Rectal smooth muscle tissue (tissue), 1 donor: Measurements from ENCODE around the gene CKS2.
"Not testable (repeated sequence)": the region's sequence is repeated elsewhere in the genome, so short reads cannot be mapped to it uniquely, and the experiment has no call there.

Source experiments
- H3K27ac ChIP-seq: one replicate; pipeline ENCODE4 v1.7.0; 2013; ENCODE audit warnings: low read depth, low read length, inconsistent platforms
- H3K27me3 ChIP-seq: one replicate; pipeline ENCODE4 v1.7.0; 2013; ENCODE audit warnings: low read length; ENCODE audit not compliant: control insufficient read depth, insufficient read depth
- H3K36me3 ChIP-seq: one replicate; pipeline ENCODE4 v1.7.0; 2013; ENCODE audit warnings: low read length; ENCODE audit not compliant: control insufficient read depth, insufficient read depth
- H3K4me1 ChIP-seq: one replicate; pipeline ENCODE4 v1.7.0; 2013; ENCODE audit warnings: low read length; ENCODE audit not compliant: control insufficient read depth, insufficient read depth
- H3K4me3 ChIP-seq: one replicate; pipeline ENCODE4 v1.7.0; 2013; ENCODE audit warnings: low read length
- H3K9ac ChIP-seq: one replicate; pipeline ENCODE4 v1.7.0; 2013; ENCODE audit warnings: low read length

The CKS2 gene

DNA sequence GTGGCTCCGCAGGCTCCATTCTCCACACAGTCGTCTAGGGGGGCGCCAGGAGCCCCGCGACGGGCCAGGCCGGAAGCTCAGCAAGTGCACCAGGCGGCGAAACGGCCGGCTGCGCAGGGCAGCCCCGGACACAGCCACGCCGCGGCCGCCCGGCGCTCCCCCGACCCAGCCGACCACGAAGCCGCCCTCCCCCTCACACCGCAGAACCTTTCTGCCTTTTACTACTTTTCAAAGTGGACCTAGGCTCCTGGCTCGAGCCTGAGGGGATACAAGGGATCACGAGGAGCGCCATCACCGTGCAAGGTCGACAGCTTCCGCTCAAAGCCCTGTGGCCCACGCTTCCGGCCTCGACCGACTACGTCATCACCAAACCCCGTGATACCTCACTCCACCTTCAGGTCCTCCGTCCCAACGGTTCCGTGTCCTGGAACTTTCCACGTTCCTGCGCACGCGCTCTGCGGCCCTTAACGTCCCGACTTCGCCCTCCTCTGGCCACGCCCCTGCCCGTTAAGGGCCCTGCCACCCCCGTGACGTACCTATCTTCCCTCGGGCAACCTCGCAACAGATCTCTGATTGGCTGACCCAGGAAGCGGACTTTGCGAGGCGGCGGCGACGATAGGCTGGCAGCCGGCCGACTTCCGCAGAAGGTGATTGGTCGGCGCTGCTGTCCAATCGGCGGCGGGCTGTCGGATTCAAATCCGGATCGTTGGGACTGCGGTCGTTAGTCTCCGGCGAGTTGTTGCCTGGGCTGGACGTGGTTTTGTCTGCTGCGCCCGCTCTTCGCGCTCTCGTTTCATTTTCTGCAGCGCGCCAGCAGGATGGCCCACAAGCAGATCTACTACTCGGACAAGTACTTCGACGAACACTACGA lies at the start of gene CKS2:
TSS of gene CKS2 (plus strand) at position 721 of the 871 bp plus-strand sequence. CDS start at position 819, 98 bp downstream.
- H3K4me1 ChIP-seq: peaks cover 12% of the 10 kb centered on the region
- H3K27ac ChIP-seq: peak within 1 kb of the TSS; percentile 99
- peak within 1 kb of the TSS; percentile 84 for H3K4me3 ChIP-seq
- peak within 1 kb of the TSS; percentile 82 for H3K9ac ChIP-seq
- no peaks in the 10 kb centered on the region for H3K27me3 ChIP-seq
- no peaks in the 10 kb centered on the region for H3K36me3 ChIP-seq

GRCh38 chr9:89273528-89274279 lies 37.3 kb upstream of the CKS2 start:
- Histone ChIP-seq H3K4me3 (no peak overlapping the region), H3K27me3 (no peaks in the 10 kb centered on the region), H3K36me3 (no peaks in the 10 kb centered on the region), H3K9ac (no peak overlapping the region), H3K27ac (no peak overlapping the region), H3K4me1 (no peaks in the 10 kb centered on the region)

DNA sequence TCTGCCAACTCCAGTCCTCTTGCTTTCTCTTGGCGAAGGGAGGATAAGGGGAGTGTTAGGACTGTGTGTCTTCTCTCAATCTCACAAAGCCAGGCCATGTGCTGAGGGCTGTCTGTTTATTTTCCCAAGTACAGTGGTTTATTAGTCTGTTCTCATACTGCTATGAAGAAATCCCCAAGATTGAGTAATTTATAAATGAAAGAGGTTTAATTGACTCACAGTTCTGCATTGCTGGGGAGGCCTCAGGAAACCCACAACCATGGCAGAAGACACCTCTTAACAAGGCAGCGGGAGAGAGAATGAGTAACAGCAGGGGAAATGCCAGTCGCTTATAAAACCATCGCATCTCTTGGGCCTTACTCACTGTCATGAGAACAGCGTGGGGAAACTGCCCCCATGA lies 36.2 kb upstream of the CKS2 start:
- no peak overlapping the region for H3K27ac ChIP-seq
- H3K27me3 ChIP-seq: no peaks in the 10 kb centered on the region
- H3K4me1 ChIP-seq: no peaks in the 10 kb centered on the region
- no peak overlapping the region for H3K4me3 ChIP-seq
- H3K9ac ChIP-seq: no peak overlapping the region
- no peaks in the 10 kb centered on the region for H3K36me3 ChIP-seq

GRCh38 chr9:89276040-89276439 lies 35.0 kb upstream of the CKS2 start:
- H3K4me3 ChIP-seq, H3K36me3 ChIP-seq, H3K4me1 ChIP-seq, H3K27ac ChIP-seq, H3K27me3 ChIP-seq, H3K9ac ChIP-seq: not testable (repeated sequence)

DNA sequence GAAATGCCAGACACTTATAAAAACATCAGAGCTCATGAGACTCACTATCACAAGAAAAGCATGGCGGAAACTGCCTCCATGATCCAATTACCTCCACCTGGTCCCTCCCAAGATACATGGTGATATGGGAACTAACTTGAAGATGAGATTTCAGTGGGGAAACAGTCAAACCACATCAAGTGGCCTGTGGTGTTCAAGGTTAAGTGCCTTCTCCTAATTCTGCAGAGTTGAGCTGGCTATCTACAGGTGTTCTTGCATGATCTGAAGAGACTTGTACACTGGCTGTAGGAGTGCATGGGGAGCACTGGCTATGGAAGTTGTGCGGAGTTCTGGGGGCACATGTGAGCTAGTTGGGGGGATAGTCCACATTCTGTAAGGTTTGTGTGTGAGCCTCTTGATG lies 34.0 kb upstream of the CKS2 start:
- H3K27ac ChIP-seq: no peak overlapping the region
- no peaks in the 10 kb centered on the region for H3K36me3 ChIP-seq
- no peak overlapping the region for H3K9ac ChIP-seq
- H3K4me3 ChIP-seq: no peak overlapping the region
- H3K4me1 ChIP-seq: no peaks in the 10 kb centered on the region
- H3K27me3 ChIP-seq: no peaks in the 10 kb centered on the region

DNA sequence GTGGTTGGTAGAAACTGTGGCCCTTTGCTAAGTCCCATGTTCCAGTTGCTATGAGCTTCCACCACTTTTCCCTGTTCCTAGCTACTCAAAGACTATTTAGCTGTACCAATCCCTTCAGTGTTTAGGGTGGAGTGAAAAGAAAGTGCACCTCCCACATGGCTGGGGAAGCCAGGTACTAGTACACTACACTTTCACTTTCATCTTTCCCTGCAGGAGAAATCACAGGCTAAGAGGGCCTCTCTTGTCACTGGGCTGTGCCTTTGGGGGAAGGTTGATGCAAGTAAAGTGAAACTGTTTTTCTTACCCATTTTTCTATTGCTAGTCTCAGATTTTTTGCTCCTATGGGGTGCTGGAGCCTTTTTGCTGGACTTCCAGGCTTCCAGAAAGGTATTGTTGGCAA lies 33.5 kb upstream of the CKS2 start:
- Histone ChIP-seq H3K36me3 (no peaks in the 10 kb centered on the region), H3K27ac (no peak overlapping the region), H3K9ac (no peak overlapping the region), H3K4me3 (no peak overlapping the region), H3K27me3 (no peaks in the 10 kb centered on the region), H3K4me1 (no peaks in the 10 kb centered on the region)

DNA sequence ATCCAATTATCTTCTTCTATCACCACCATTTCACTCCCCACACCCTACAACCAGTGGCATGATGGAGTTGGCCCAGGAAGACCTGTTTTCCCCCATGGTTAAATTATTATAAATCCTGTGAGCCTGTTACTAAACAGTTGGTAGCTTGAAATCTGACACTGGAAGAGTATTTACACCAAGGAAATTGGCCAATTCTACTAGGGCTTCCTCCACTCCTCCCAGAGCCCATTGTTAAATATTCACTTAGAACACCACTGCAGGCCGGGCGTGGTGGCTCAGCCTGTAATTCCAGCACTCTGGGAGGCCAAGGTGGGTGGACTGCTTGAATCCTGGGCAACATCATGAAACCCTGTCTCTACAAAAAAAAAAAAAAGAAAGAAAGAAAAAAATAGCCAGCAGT lies 32.4 kb upstream of the CKS2 start:
- Histone ChIP-seq H3K36me3 (no peaks in the 10 kb centered on the region), H3K9ac (no peak overlapping the region), H3K27ac (no peak overlapping the region), H3K27me3 (no peaks in the 10 kb centered on the region), H3K4me1 (no peaks in the 10 kb centered on the region), H3K4me3 (no peak overlapping the region)

DNA sequence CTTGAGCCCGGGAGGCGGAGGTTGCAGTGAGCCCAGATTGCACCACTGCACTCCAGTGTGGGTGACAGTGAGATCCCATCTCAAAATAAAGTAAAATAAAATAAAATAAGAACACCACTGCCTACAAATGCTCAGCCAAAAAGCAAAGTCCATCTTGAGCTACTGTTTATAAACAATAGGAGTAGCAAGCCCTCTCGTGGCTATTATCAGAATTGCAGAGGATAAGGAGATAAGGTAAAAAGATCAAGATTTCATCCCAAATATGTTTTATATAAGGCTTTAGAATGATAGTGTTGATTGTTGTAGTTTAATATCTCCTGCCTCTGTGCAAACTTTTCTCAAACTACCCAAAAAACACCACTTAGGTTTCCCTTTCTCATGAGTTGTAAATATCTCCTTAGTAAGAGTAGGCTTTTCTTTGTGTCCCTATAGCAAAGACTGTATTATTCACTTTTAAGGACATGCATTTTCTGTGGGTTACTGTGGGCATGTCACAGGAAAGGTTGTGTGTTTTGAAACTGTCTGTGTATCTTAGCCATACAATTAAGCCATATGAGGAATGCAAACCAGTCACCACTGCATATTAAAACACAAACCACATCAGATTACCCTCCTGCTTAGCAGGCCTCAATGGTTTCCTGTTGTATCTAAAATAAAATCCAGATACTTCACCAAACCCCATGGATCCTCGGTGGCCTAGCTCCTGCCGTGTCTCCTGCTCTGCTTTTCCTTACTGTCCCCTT lies 31.8 kb upstream of the CKS2 start:
- no peaks in the 10 kb centered on the region for H3K36me3 ChIP-seq
- H3K27me3 ChIP-seq: no peaks in the 10 kb centered on the region
- H3K27ac ChIP-seq: no peak overlapping the region
- no peak overlapping the region for H3K4me3 ChIP-seq
- no peaks in the 10 kb centered on the region for H3K4me1 ChIP-seq
- H3K9ac ChIP-seq: no peak overlapping the region

- Histone ChIP-seq H3K9ac (no peak overlapping the region), H3K4me3 (no peak overlapping the region), H3K36me3 (no peaks in the 10 kb centered on the region), H3K27me3 (no peaks in the 10 kb centered on the region), H3K4me1 (no peaks in the 10 kb centered on the region), H3K27ac (no peak overlapping the region)
Measured at GRCh38 chr9:89281106-89281505, 29.9 kb upstream of the CKS2 start.

DNA sequence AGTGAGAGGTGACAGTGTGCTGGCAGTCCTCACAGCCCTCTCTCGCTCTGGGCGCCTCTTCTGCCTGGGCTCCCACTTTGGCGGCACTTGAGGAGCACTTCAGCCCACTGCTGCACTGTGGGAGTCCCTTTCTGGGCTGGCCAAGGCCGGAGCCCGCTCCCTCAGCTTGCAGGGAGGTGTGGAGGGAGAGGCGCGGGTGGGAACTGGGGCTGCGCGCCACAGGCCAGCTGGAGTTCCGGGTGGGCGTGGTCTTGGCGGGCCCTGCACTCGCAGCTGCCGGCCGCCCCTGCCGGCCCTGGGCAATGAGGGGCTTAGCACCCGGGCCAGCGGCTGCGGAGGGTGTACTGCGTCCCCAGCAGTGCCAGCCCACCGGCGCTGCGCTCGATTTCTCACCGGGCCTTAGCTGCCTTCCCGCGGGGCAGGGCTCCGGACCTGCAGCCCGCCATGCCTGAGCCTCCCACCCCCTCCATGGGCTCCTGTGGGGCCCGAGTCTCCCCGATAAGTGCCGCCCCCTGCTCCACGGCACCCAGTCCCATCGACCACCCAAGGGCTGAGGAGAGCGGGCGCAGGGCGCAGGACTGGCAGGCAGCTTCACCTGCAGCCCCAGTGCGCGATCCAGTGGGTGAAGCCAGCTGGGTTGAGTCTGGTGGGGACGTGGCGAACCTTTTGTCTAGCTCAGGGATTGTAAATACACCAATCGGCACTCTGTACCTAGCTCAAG lies 28.6 kb upstream of the CKS2 start:
- not testable (repeated sequence) for H3K4me1 ChIP-seq, H3K36me3 ChIP-seq, H3K27me3 ChIP-seq, H3K9ac ChIP-seq, H3K27ac ChIP-seq
- peak overlapping the region; percentile 8 for H3K4me3 ChIP-seq

GRCh38 chr9:89284076-89284475 lies 26.9 kb upstream of the CKS2 start:
- Histone ChIP-seq H3K9ac (no peak overlapping the region), H3K4me3 (no peak overlapping the region), H3K36me3 (no peaks in the 10 kb centered on the region), H3K27me3 (no peaks in the 10 kb centered on the region), H3K4me1 (no peaks in the 10 kb centered on the region), H3K27ac (no peak overlapping the region)

DNA sequence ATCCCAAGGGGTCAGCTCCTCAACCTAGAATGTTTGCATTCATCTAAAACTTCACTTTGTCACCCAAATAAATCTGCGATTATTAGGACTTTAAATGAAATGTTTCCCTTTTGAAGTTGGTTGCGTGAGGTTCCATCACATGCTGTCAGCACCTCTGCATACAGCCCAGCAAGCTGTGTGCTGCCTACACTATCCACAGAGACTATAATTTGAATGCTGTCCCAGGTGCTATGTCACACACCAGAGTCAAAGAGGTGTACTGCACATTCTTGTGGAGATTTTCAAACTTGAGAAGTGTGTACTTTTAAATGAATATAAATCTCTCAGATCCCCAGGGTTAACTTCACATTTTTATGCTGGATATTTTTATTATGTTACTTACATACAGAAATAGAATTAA lies 19.3 kb upstream of the CKS2 start:
- H3K36me3 ChIP-seq: no peaks in the 10 kb centered on the region
- H3K4me1 ChIP-seq: no peaks in the 10 kb centered on the region
- H3K4me3 ChIP-seq: no peak overlapping the region
- no peak overlapping the region for H3K9ac ChIP-seq
- H3K27ac ChIP-seq: no peak overlapping the region
- H3K27me3 ChIP-seq: no peaks in the 10 kb centered on the region
